Right forelimb (tissue), 1 donor: ENCODE measurements around the gene SLC23A2.

Experiments
- DNase-seq: peaks from one replicate; pipeline ENCODE4 v3.0.0-alpha.2; 2018

SLC23A2 gene

GRCh38 chr20:4962241-4962855, 39.0 kb downstream of the SLC23A2 start:
- no peak for DNase-seq

GRCh38 chr20:4961746-4962145, 39.6 kb downstream of the SLC23A2 start:
- no peak for DNase-seq

GRCh38 chr20:4959592-4959991, 41.7 kb downstream of the SLC23A2 start:
- no peak for DNase-seq

GRCh38 chr20:4957939-4958362, 43.4 kb downstream of the SLC23A2 start:
- DNase-seq: no peak

- no peak for DNase-seq
Observed at GRCh38 chr20:4957187-4957586, 44.1 kb downstream of the SLC23A2 start.

GRCh38 chr20:4956200-4956810, 45.0 kb downstream of the SLC23A2 start:
- no peak for DNase-seq

GRCh38 chr20:4953881-4954280, 47.4 kb downstream of the SLC23A2 start:
- no peak for DNase-seq

GRCh38 chr20:4952229-4952628, 49.1 kb downstream of the SLC23A2 start:
- DNase-seq: no peak

GRCh38 chr20:4951299-4951698, 50.0 kb downstream of the SLC23A2 start:
- DNase-seq: no peak

GRCh38 chr20:4950841-4951240, 50.5 kb downstream of the SLC23A2 start:
- DNase-seq: no peak

- no peak for DNase-seq
Observed at GRCh38 chr20:4950437-4950836, 50.9 kb downstream of the SLC23A2 start.

GRCh38 chr20:4949833-4950178, 51.5 kb downstream of the SLC23A2 start:
- no peak for DNase-seq

- no peak for DNase-seq
Observed at GRCh38 chr20:4947817-4948559, 53.3 kb downstream of the SLC23A2 start.

- DNase-seq: no peak
Observed at GRCh38 chr20:4946986-4947385, 54.3 kb downstream of the SLC23A2 start.

GRCh38 chr20:4946585-4946984, 54.7 kb downstream of the SLC23A2 start:
- DNase-seq: no peak

- DNase-seq: no peak
Observed at GRCh38 chr20:4944518-4945313, 56.6 kb downstream of the SLC23A2 start.

GRCh38 chr20:4942331-4942730, 59.0 kb downstream of the SLC23A2 start:
- no peak for DNase-seq

GRCh38 chr20:4937407-4938319, 63.6 kb downstream of the SLC23A2 start:
- DNase-seq: peak; percentile 52

GRCh38 chr20:4936851-4937406, 64.4 kb downstream of the SLC23A2 start:
- DNase-seq: no peak

GRCh38 chr20:4936392-4936850, 64.9 kb downstream of the SLC23A2 start:
- DNase-seq: no peak

- no peak for DNase-seq
Observed at GRCh38 chr20:4932061-4932460, 69.2 kb downstream of the SLC23A2 start.
